Activated CD8-positive, alpha-beta T cell treated with anti-CD3 and anti-CD28 coated beads, Interleukin-2, amount 10 ng/mL, durations not matched to agents 7 days and 5 days (primary cell): Measurements from ENCODE around the gene ATAT1. TPM values are rescaled to one million over a fixed set of nuclear protein-coding genes. Genes with fewer than 3 reads are reported as not detected.

Experiments used
- ATAC-seq: fragments of 150-1000 bp; cut with Tn5 transposase; one replicate; pipeline ENCODE4 v1.10.0; 2021; ENCODE audit warnings: moderate library complexity
- CTCF ChIA-PET: fragments of 350-600 bp; sonication (Branson Sonifier 250); formaldehyde crosslinking; loops from one replicate; lab custom pipeline; 2021; ENCODE audit warnings: antibody characterized with exemption; lab: Charles Lee
- POLR2A ChIA-PET: fragments of 350-600 bp; sonication (Branson Sonifier 250); formaldehyde crosslinking; loops from one replicate; lab custom pipeline; 2021; ENCODE audit warnings: antibody characterized with exemption; lab: Charles Lee
- DNase-seq: peaks from one replicate; pipeline ENCODE4 v3.0.0-alpha.2; 2020
- H3K27ac Mint-ChIP-seq: one replicate; pipeline ENCODE4 v1.8.0; 2021; ENCODE audit warnings: mild to moderate bottlenecking, mixed read lengths
- H3K27me3 Mint-ChIP-seq: one replicate; pipeline ENCODE4 v1.8.0; 2021; ENCODE audit warnings: low read depth, mixed read lengths
- H3K36me3 Mint-ChIP-seq: one replicate; pipeline ENCODE4 v1.8.0; 2021; ENCODE audit warnings: low read depth, mixed read lengths
- H3K4me1 Mint-ChIP-seq: one replicate; pipeline ENCODE4 v1.8.0; 2021; ENCODE audit warnings: low read depth, mixed read lengths
- H3K4me3 Mint-ChIP-seq: one replicate; pipeline ENCODE4 v1.8.0; 2021; ENCODE audit warnings: mild to moderate bottlenecking, mixed read lengths
- H3K9me3 Mint-ChIP-seq: one replicate; pipeline ENCODE4 v1.8.0; 2022; ENCODE audit warnings: mixed read lengths; ENCODE audit not compliant: insufficient read depth
- total RNA-seq, 2 experiments: library from RNA; stranded (reverse); gene quantifications; one replicate each; pipeline ENCODE4 v1.2.3, GENCODE V29; 2021

ATAT1 gene
- total RNA-seq, 2 experiments from 2014 or later = 10.0 to 10.5 TPM

DNA sequence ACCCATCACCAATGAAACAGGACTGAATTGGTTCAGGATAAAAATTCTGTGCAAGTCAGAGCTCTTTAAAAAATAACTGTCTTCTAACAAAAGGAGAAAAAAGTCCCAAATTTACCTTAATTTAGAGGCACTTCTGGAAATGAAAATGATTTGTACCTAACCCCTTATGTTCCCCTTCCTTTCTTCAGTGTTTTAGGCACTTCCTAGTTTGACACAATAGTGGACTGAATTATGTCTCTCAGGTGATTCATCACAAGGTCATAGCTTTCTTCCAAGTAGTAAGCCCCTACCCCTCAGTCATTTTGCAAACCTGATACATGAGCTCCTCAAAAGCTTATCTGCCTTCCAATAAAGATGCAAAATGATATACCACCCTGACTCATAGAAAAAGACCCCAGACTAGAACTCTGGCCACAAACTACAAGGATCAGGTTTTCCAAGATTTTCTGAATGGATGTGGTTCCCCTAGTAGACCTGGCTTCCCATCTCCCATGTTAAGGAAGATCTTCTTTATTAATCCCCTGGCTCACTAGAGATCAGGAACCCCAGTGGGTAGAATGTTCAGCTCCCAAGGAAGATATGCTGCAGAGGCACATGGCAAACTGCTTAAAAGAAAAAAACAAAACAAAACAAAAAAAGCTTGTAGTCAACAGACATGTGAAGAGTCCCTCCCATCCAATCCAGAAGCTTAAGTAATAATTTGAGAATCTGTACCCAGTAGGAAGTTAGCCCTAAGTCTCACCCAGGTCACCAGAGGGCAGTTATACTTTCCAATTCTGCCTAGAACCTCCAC is 13.2 kb upstream of the ATAT1 start:
- CTCF ChIA-PET = interaction anchor here (0.7 to 3.5 kb wide), 25 partner anchors 13 to 466 kb away, joined by 3 to 30 read pairs (median 4); partner anchors contain the start of genes ATAT1 and DHX16
- H3K27me3 Mint-ChIP-seq = peaks cover 2% of the 10 kb centered on the region
- ATAC-seq = no peak
- H3K9me3 Mint-ChIP-seq = no peaks in the 10 kb centered on the region
- DNase-seq = no peak
- H3K36me3 Mint-ChIP-seq = peaks cover 82% of the 10 kb centered on the region
- POLR2A ChIA-PET = interaction anchor here (0.8 to 4.7 kb wide), 13 partner anchors 9 to 121 kb away, joined by 3 to 60 read pairs (median 4); partner anchors contain the start of genes ABCF1, GNL1, MDC1 and PRR3
- peak overlapping the region; percentile 93 for H3K4me3 Mint-ChIP-seq
- peaks cover 56% of the 10 kb centered on the region for H3K4me1 Mint-ChIP-seq
- peak overlapping the region; percentile 75 for H3K27ac Mint-ChIP-seq

- peak overlapping the region; percentile 93 for H3K4me3 Mint-ChIP-seq
- H3K27ac Mint-ChIP-seq = peak overlapping the region; percentile 98
- H3K36me3 Mint-ChIP-seq = peaks cover 80% of the 10 kb centered on the region
- no peaks in the 10 kb centered on the region for H3K9me3 Mint-ChIP-seq
- ChIA-PET CTCF (interaction anchor here (0.7 to 3.5 kb wide), 20 partner anchors 10 to 131 kb away, joined by 3 to 30 read pairs (median 4); partner anchors contain the start of genes ATAT1 and DHX16), POLR2A (interaction anchor here (0.6 to 4.7 kb wide), 25 partner anchors 8 to 927 kb away, joined by 3 to 60 read pairs (median 12); partner anchors contain the start of genes ABCF1, C6orf136, DDX39B and DHX16)
- DNase-seq = no peak
- peaks cover 2% of the 10 kb centered on the region for H3K27me3 Mint-ChIP-seq
- no peak for ATAC-seq
- peaks cover 55% of the 10 kb centered on the region for H3K4me1 Mint-ChIP-seq
Measured at GRCh38 chr6:30614044-30614842, 12.4 kb upstream of the ATAT1 start.

DNA sequence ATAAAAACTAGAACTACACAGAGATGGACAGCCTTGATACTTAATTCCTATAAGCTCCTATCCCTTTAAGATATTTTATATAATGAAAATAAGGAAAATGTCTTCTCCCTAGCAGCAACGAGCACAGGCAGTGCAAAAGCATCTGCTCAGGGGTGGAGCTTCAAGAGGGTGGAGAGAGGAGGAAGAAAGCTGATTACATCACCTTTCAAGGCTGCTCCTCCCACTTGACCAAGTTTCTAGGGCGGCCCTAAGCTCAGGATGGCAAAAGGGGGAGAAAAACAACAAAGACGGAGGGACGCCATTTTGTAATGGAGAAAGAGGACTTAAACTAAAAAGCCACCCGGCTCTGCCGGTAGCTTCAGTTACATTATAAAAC is 11.8 kb upstream of the ATAT1 start:
- Mint-ChIP-seq H3K36me3 (peaks cover 80% of the 10 kb centered on the region), H3K4me3 (peak overlapping the region; percentile 93), H3K4me1 (peaks cover 57% of the 10 kb centered on the region), H3K9me3 (no peaks in the 10 kb centered on the region), H3K27ac (peak overlapping the region; percentile 98), H3K27me3 (peaks cover 2% of the 10 kb centered on the region)
- ATAC-seq = peak; percentile 65
- ChIA-PET POLR2A (interaction anchor here (0.6 to 4.7 kb wide), 28 partner anchors 9 to 927 kb away, joined by 3 to 60 read pairs (median 10); partner anchors contain the start of genes ABCF1, C6orf136, DDX39B and DHX16), CTCF (interaction anchor here (0.7 to 3.5 kb wide), 19 partner anchors 11 to 132 kb away, joined by 3 to 26 read pairs (median 4); partner anchors contain the start of genes ABCF1, ATAT1 and DHX16)
- peak; percentile 96 for DNase-seq

DNA sequence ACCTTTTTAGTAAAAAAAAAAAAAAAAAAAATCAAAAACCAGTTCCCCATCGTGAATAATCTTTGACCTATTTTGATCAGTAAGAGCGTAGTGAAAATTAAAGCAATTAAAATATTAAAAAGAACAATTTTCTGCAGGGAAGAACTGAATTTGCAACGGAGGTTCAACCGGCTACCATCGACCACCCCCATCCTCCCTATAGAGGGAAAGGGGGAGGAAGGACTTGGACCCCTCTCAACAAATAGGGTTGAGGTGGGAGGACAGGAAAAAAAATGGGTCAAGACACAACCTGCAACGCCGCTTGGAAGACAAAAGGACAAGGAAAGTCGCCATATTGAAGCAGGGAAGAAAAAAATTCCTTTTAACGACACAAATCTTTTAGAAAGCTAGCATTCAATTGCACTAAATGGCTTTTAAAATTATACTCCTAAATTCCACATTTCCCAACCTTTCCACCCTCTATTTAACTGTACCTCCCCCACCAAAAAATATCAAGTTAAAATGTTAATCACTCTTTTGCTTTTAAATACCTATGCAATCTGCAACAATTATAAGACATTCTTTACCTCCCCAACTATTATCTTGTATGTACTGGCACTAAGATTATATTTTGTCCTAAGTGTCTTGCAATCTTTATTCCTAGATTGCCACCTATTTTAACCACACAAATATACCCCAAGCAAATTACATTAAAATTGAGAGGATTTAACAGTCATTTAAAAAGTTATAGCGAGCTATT is 11.3 kb upstream of the ATAT1 start:
- Mint-ChIP-seq H3K27me3 (peaks cover 2% of the 10 kb centered on the region), H3K4me1 (peaks cover 53% of the 10 kb centered on the region), H3K4me3 (peak overlapping the region; percentile 93), H3K36me3 (peaks cover 75% of the 10 kb centered on the region), H3K27ac (peak overlapping the region; percentile 98), H3K9me3 (no peaks in the 10 kb centered on the region)
- ATAC-seq (peak; percentile 2), DNase-seq (peak; percentile 55)
- ChIA-PET CTCF (interaction anchor here (0.7 to 3.5 kb wide), 20 partner anchors 11 to 132 kb away, joined by 3 to 26 read pairs (median 4); partner anchors contain the start of genes ABCF1, ATAT1 and DHX16), POLR2A (interaction anchor here (0.6 to 4.7 kb wide), 36 partner anchors 9 to 926 kb away, joined by 3 to 60 read pairs (median 4); partner anchors contain the start of genes ABCF1, C6orf136, DDX39B and DHX16)

GRCh38 chr6:30615958-30616810 is 10.5 kb upstream of the ATAT1 start:
- Mint-ChIP-seq H3K36me3 (peaks cover 73% of the 10 kb centered on the region), H3K27me3 (peaks cover 2% of the 10 kb centered on the region), H3K27ac (peak overlapping the region; percentile 98), H3K4me3 (peak overlapping the region; percentile 93), H3K4me1 (peaks cover 46% of the 10 kb centered on the region), H3K9me3 (no peaks in the 10 kb centered on the region)
- ATAC-seq = no peak
- ChIA-PET POLR2A (interaction anchor here (0.6 to 4.7 kb wide), 32 partner anchors 9 to 550 kb away, joined by 3 to 60 read pairs (median 6); partner anchors contain the start of genes ABCF1, C6orf136, DHX16 and FLOT1), CTCF (interaction anchor here (0.9 to 2.7 kb wide), 9 partner anchors 19 to 133 kb away, joined by 4 to 24 read pairs (median 8); partner anchors contain the start of genes ABCF1 and DHX16)
- peak; percentile 42 for DNase-seq

DNA sequence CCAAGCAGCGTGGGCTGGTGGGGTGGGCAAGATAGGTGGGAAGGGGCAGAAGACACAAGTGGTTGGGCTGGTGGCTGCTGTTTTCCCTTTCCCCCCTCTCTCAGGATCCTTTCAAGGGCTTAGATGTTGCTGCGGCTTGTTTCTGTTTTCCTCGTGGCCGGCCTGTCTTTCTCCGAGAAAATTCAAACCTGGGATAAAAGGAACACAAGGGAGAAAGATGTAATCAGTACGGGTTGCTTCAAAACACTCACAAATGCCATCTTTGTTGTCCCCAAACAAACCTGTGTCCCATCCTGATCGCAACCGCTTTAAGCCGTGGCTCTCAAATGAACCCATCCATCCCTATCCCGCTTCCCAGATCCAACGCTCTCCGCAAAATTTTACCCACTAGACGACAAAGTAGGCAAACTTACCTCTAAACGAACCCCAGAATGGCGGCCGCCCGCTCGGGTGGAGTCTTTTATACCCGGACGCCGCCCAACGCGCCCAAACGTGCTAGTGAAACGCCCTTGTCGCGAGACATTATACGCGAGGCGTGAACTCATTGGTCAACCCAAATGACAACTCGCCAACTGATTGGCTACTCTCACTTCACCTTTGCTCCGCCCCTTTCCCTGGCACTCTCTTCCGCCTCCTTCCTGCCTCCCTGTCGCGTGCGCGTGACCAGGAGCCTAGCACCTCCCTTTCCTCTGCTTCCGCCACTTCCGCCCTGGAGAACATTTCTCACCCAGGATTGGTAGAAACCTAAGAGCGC is 9.7 kb upstream of the ATAT1 start, which contains the start of gene PPP1R10:
Gene PPP1R10 (minus strand): TSS at position 433 of the 754 bp plus-strand sequence. CDS start 7,299 bp downstream, outside the sequence.
- ChIA-PET POLR2A (interaction anchor here (0.5 to 2.2 kb wide), 25 partner anchors 9 to 968 kb away, joined by 3 to 25 read pairs (median 4); partner anchors contain the start of genes ABCF1, ATAT1, C6orf136 and DHX16), CTCF (interaction anchor here (1.1 to 3.2 kb wide), 9 partner anchors 10 to 114 kb away, joined by 3 to 14 read pairs (median 6); partner anchors contain the start of genes ABCF1, ATAT1 and DHX16)
- peaks cover 38% of the 10 kb centered on the region for H3K4me1 Mint-ChIP-seq
- H3K36me3 Mint-ChIP-seq = peaks cover 70% of the 10 kb centered on the region
- ATAC-seq (peak; percentile 78), DNase-seq (peak; percentile 100)
- H3K27ac Mint-ChIP-seq = peak within 1 kb of the TSS; percentile 98
- H3K27me3 Mint-ChIP-seq = peaks cover 2% of the 10 kb centered on the region
- H3K9me3 Mint-ChIP-seq = no peaks in the 10 kb centered on the region
- peak within 1 kb of the TSS; percentile 93 for H3K4me3 Mint-ChIP-seq

- peak within 1 kb of the TSS; percentile 93 for H3K4me3 Mint-ChIP-seq
- H3K27me3 Mint-ChIP-seq = peaks cover 2% of the 10 kb centered on the region
- DNase-seq (peak; percentile 99), ATAC-seq (peak; percentile 82)
- peak within 1 kb of the TSS; percentile 98 for H3K27ac Mint-ChIP-seq
- H3K36me3 Mint-ChIP-seq = peaks cover 68% of the 10 kb centered on the region
- ChIA-PET POLR2A (interaction anchor here (0.5 to 2.2 kb wide), 34 partner anchors 8 to 967 kb away, joined by 3 to 25 read pairs (median 3); partner anchors contain the start of genes ABCF1, ATAT1, C6orf136 and DHX16), CTCF (interaction anchor here (0.6 to 3.2 kb wide), 20 partner anchors 9 to 266 kb away, joined by 3 to 14 read pairs (median 4); partner anchors contain the start of genes ABCF1, ATAT1 and DHX16)
- no peaks in the 10 kb centered on the region for H3K9me3 Mint-ChIP-seq
- peaks cover 32% of the 10 kb centered on the region for H3K4me1 Mint-ChIP-seq
Measured at GRCh38 chr6:30617565-30618269, 9.0 kb upstream of the ATAT1 start, which contains the start of gene MRPS18B. Gene MRPS18B (plus strand): TSS chr6:30617840. CDS start chr6:30617866, 26 bp downstream.

- ATAC-seq = no peak
- ChIA-PET CTCF (interaction anchor here (0.6 to 3.2 kb wide), 21 partner anchors 8 to 266 kb away, joined by 3 to 14 read pairs (median 4); partner anchors contain the start of genes ABCF1, ATAT1 and DHX16), POLR2A (interaction anchor here (0.7 to 2.2 kb wide), 24 partner anchors 8 to 405 kb away, joined by 3 to 25 read pairs (median 4); partner anchors contain the start of genes ABCF1, ATAT1, C6orf136 and DHX16)
- DNase-seq = no peak
- no peaks in the 10 kb centered on the region for H3K9me3 Mint-ChIP-seq
- peaks cover 2% of the 10 kb centered on the region for H3K27me3 Mint-ChIP-seq
- H3K36me3 Mint-ChIP-seq = peaks cover 67% of the 10 kb centered on the region
- peak overlapping the region; percentile 98 for H3K27ac Mint-ChIP-seq
- H3K4me3 Mint-ChIP-seq = peak overlapping the region; percentile 93
- peaks cover 26% of the 10 kb centered on the region for H3K4me1 Mint-ChIP-seq
Measured at GRCh38 chr6:30618270-30618797, 8.3 kb upstream of the ATAT1 start.
